Left lobe of liver (tissue), 2 donors: ENCODE results near the gene CPEB3. TPM values are rescaled to one million over a fixed set of nuclear protein-coding genes. Genes with fewer than 3 reads are reported as not detected.

Source experiments
- ATAC-seq: fragments of 200-7000 bp; cut with Tn5 transposase; one replicate; pipeline ENCODE4 v1.9.1; 2020; ENCODE audit warnings: mild to moderate bottlenecking, moderate library complexity
- DNase-seq: peaks from one replicate; pipeline ENCODE4 v3.0.0-alpha.2; 2020; ENCODE audit warnings: low spot score
- total RNA-seq: library from RNA; stranded (reverse); gene quantifications from one replicate; pipeline ENCODE4 v1.2.1, GENCODE V29; 2021
- donor health status: DM: no; HTN: no; CAD: no; lungs with moderate emphysema.
- donor health status: DM: no; HTN: yes; CAD: no.

Gene CPEB3
- total RNA-seq, 1 donor from 2014 or later = 12.7 TPM

DNA sequence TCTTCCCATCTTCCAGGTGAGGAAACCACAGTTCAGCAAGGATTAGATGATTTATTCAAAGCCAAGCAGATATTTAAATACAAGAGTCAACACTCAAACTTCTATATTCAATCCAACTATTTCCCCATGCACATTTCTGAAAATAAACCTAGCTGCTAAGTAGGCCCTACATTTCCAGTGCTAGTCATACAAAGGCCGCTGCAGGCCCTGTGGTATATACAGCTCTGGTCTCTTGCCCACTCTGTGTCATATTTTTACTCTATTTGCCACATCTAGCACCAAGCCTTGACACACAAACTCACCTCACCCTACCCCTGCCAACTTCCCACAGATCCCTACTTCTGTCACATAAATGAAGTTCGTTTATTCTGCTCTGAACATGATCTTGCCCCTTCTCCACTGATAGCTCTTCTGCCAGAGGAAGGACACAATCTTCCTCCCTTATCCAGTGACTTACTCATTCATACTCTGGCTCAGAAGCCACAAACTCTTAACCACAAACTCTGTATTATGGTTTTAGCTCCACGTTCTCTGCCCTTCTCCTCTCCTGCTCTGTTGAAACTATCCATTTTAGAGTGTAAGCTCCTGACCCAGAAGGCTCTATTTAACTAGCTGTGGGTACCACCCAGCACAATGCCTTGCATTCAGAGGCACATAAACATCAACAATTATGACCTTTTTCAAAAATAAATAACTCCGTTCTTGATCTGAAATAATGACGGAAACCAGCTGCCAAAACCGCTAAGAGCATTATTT lies 180.7 kb downstream of the CPEB3 start:
- peak; percentile 19 for DNase-seq
- peak; percentile 4 for ATAC-seq

DNA sequence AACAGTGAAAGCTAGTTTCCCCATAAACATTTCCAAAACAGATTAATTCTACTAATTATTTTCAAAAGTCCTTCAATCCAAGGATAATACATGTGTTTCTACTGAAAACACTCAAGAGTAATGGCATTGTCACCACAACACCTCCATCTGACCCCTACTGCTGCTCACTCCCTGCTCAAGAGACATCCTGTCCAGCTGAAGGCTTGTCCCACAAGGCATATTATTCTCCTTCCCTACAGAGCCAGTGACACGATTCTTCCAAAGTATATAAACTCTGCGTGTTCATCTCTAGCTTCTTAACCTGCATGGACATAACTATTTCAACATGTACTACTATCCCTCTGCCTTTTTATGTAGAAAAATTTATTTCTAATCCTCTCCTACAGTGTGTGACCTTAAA lies 182.1 kb downstream of the CPEB3 start:
- DNase-seq (peak; percentile 32), ATAC-seq (peak; percentile 43)

DNA sequence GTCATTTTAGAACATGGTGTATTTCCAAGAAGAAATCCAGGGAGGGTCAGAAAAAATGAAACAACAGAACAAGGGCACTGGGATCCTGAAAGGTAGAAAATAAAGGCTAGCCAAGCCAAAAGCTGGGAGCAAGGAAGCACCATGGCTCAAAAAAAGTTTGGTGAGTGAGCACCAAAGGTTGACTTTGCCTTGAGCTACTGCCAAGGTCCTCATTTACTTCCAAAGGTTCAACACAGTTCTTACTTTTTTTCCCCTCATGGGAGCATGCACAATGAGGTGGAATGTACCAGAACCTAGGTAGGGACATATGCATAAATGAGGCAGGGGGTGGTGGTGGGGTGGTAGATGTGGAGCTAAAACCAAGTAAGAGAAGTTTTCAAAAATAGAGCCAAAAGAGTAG lies 182.8 kb downstream of the CPEB3 start:
- DNase-seq (peak; percentile 72), ATAC-seq (peak; percentile 64)

DNA sequence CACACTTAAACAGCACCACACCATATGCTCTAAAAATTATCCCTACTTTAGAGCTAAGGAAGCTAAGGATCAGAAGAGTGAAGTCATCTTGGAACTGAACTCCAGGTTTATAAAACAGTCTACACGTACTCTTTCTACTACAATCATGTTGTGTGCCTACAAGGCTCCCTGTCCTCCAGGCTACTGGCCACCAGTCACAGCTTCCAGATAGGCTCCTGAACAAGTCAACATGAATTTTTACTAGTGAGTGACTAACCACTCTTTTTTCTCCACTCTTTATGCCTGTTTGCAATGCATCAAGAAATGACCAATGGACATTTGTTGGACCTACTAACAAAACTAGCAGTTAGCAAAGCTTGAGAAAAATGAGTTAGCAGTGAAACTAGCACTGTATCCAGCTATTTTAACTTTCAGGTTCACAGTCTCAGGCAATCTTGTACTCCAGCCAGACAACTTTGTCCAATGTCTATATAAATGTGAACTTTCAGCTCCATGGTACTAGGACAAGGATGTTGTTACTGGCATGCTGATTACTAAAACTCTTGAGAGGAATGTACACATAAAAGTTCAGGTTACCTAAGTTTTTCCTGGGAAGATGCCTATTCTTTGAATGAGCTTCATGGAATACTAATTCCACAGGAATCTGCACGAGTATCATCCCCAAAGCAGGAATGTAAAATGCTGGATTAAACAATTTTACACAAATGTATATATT lies 187.3 kb downstream of the CPEB3 start:
- ATAC-seq = peak; percentile 72
- DNase-seq = peak; percentile 46

DNA sequence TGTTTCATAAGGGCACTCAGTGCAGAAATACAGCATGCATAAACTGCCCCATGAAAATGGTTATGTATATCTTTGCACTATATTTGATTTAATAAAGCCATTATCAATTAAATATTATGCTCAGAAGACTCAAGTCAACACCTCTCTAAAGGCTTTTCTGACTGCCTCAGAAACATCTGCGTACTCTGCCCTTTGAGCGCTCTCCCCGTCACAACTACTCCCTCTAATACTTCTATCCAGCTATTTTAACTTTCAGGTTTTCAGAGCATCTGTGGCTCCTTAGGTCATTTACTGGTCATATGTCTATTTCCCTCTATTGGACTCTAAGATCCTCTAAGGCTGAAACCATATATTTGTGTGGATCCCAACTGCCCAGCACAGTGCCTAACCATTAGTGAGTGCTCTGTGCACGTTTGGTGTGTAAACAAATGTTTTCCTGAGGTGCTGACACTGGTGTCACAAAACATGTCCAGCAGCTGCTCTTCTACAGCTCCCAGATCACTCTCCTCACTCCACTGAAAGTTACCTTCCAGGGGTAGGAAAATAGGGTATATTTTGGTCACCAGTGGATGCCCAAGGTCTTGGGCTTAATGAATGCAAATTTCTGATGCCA lies 188.2 kb downstream of the CPEB3 start:
- peak; percentile 44 for DNase-seq
- peak; percentile 62 for ATAC-seq

GRCh38 chr10:92094960-92095359 lies 195.9 kb downstream of the CPEB3 start:
- no peak for DNase-seq
- no peak for ATAC-seq

GRCh38 chr10:92091965-92092364 lies 198.9 kb downstream of the CPEB3 start:
- DNase-seq = no peak
- no peak for ATAC-seq

DNA sequence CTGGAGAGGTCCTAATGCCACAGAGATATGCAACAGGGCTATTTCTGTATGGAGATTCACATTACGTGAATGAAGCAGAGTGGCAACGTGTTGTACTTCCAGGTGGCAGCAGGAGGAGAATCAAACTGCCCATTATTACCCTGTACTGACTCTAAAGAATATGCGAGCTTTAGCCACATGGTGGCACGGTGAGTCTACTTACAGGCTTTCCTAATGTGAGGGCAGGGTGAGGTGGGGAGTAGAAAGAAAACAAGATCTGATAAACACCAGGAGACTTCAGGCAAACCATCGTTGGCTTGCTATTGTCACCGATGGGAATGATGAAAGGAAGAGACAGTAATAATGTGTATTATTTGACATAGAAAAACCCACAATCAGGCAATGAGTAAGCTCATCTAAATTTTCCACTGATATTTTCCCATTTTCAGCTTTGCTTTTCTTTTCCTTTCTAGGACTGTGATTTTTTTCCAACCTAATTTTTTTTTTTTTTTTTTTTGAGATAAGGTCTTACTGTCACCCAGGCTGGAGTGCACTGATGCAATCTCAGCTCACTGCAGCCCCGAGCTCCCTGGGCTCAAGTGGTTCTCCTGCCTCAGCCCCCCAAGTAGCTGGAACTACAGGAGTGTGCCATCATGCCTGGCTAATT lies 203.0 kb downstream of the CPEB3 start:
- ATAC-seq (peak; percentile 97), DNase-seq (peak; percentile 74)

DNA sequence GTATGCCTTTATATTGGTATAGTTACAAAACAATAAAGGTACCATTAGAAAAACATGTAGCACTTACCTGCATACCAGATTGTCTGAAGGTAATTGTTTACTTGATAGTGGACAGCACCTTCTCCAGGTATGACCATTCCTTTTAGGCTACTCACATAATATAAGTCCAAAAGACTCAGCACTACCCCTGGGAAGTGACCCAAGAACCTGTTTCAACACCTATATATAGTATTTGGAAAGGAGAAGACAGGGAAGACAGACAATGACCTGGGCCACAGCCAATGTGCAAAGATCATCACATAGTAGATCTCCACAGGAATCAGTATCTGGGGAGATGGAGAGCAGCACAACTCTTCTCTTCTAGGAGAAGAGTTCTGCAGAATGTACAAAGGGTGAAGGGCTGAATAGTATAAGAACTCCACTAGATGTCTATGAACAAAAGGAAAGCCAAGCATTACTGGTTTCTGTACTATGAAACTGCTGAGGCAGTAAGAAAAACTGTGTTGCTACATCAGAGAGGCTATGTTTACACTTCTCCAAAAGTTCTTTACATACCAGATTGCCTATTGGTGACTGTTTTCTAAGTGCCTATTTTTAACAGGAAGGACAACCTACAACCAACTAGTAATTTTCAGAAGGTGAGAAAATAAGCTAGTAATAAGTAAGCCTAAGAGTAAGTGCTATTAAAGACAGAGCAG lies 208.1 kb downstream of the CPEB3 start:
- ATAC-seq = peak; percentile 68

GRCh38 chr10:92081641-92082040 lies 209.2 kb downstream of the CPEB3 start:
- ATAC-seq = no peak
- no peak for DNase-seq

More for the DNA sequence above, 208.1 kb downstream of the CPEB3 start:
- DNase-seq = no peak

DNA sequence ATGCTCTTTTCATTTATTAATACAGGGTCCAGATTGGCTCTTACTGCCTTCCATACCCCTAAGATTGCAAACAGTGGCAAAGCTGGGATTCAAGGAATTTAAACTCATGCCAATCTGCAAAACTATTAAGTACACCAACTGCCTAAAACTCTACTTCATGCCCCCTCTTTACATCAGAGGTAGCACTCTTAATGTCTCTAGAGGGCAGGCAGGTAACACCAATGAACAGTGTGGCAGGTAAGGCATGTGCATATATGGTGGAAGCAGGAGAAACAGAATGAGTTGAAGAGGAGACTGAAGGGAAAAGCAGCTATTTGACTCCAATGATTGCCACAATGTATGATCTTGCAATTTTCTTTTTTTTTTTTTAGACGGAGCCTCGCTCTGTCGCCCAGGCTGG lies 210.6 kb downstream of the CPEB3 start:
- ATAC-seq (no peak), DNase-seq (no peak)

DNA sequence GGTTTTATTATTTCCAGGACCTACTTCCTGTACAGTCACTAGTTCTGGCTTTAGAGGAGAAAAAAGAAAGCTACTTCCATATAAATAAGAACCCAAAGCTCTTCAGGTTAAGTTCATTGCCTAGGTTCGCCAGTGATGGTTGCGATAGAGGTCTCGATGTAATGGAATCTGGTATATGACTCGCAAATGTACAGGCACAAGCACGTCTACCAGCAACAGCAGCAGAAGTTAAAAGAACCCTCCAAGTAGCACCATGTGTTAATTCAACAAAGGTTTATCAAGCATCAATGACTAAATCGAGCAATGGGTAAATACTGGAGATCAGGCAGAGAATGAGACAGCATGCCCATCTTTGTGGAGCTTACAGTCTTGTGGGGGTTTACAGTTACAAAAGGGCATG lies 211.9 kb downstream of the CPEB3 start:
- no peak for DNase-seq
- ATAC-seq = no peak

GRCh38 chr10:92076722-92077121 lies 214.2 kb downstream of the CPEB3 start:
- DNase-seq (no peak), ATAC-seq (no peak)

DNA sequence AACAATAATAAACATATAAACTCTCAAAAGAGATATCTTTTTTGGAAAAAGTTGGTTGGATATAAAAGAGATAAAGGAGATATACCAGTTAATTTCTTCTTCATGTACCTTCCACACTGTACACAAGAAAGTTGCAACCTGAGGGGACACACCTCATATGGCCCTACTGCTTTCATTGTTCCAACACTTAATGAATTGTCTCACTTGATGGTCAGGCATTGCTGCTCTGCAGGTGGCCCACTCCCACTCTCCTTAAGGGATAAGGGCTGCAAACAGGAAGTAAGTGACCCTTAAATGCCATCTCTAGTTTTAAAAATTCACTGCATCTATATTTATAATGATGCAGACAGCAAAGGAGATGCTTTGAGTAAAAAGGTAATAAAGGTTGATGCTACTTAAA lies 215.0 kb downstream of the CPEB3 start:
- DNase-seq = no peak
- no peak for ATAC-seq

DNA sequence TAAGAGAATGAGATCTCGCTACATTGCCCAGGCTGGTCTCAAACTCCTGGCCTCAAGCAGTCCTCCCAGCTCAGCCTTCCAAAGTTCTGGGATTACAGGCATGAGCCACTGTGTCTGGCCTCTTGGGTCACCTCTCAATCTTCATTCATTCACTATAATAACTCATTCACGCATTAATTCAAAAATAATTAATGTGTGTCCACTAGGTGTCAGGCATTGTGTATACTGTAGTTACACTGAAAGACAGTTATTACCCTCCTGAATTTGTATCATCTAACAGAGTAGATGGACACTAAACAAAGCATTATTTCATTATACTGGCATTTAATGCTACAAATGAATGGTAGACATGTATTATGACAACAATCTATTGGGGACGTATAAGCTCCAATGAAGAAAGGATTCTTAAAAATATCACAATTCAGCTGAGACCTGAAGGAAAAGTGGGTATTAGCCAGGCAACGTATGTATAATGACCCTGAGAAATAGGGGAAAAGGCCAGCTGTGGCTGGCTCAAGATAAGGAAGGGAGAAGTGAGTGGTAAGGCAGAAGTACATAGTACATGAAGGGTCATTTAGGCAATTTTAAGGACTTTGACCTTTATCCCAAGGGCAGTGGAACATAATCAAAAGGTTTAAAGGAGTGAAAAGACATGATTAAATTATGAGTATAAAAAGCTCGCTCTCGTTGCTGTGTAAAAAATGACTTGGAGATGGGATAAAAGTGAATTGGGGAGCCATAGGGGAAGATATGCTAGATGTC lies 216.6 kb downstream of the CPEB3 start:
- no peak for DNase-seq
- peak; percentile 70 for ATAC-seq

DNA sequence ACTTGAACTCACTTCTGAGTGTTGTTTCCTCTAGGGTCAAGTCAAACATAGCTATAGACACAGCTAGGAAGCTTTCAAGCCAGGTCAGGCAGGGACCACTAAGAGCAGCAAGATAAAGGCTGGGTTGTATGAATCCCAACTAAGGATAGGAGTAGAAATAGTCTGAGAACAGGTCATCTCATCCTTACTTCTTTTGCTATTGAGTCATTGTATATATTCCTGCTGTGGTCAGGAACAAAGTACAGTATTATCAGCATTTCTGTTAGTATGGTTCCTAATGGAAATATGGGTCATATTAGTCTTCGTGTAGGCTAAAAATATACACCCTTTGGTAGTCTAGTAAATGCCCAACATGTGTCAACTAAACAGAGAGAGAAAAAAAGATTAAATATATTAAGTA lies 222.0 kb downstream of the CPEB3 start:
- ATAC-seq = no peak
- no peak for DNase-seq

DNA sequence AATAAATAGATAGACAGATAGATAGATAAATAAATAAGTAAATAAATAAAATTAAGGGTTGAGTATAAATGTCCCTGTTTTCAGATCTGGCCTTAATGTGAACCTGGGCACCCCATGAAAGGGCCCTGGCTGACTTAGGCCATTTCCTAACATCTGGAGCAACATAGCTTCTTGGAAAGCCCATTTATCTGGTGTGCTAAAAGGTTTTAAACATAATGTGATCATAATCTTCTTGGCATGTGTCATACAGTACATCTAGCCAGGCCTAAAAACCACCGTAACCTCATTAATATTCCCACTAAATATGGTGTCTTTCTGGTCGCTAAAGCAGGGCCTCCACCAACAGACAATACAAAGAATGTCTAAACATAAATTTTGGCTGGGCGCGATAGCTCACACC lies 224.5 kb downstream of the CPEB3 start:
- ATAC-seq (no peak), DNase-seq (no peak)

DNA sequence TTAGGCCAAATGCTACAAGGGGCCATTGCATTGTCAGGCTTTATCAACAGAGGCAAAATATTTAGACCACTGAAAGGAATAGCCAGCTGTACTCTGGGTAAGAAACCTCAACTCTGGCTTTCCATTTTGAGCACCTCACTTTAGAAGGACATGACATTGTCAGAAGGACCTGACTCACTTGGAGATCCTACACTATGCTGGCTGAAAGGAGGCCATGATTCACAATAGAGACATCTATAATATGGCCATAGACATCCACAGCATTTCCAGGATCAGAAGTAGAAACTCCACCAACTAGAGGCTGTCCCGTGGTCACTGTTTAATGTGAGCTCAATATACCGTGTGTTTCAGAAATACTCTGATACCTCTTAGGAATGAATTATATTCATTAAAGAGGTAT lies 226.4 kb downstream of the CPEB3 start:
- DNase-seq (no peak), ATAC-seq (no peak)

DNA sequence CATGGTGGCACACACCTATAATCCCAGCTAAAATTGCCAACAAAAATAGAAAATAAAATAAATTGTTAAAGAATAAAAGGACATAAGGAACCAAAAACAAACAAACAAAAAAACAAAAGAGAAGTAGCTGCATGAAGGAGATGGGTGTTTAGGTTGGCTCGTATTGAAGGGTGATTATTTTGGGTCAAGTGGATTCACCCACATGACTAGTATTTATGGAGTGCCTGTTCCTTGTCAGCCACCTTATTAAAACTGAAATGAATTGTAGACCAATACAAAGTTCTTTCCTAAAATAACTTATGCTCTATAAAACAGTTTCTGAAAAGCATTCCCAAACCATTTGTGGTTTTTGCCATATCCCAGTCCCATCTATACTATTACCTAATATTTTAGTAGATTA lies 228.6 kb downstream of the CPEB3 start:
- no peak for ATAC-seq
- DNase-seq = no peak

DNA sequence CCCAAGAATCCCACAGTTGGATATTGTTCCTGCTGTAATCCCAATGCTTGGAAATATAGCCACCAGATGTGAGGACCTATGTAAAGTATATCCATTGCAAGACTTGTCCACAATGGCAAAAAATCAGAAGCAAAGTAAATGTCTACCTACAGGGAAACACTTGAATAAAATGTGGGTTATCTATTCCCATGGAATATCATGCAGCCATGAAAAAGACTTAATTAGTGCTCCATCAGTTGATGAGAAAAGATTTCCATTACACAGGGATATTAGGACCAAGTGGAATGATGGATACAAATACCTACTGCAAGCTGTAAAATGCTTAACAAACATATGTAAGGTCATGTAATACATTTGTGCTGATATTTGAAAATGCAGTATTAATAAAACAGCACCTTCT lies 236.1 kb downstream of the CPEB3 start:
- ATAC-seq = no peak

More for the DNA sequence above, 236.1 kb downstream of the CPEB3 start:
- no peak for DNase-seq
